PC-3 (cell line): ENCODE data around the gene CCDC183. TPM values are rescaled to one million over a fixed set of nuclear protein-coding genes. Genes with fewer than 3 reads are reported as not detected.
A peak's percentile ranks its signal among the peaks of the same experiment; 100 is the strongest.

ENCODE experiments used
- ATAC-seq: fragments of 200-7000 bp; cut with Tn5 transposase; 2 replicates; pipeline ENCODE4 v1.9.1; 2020; ENCODE audit warnings: mild to moderate bottlenecking, moderate library complexity
- BruUV-seq: library from RNA; stranded (reverse); fragments of 400-500 nt; replicated peaks from 2 replicates; lab custom pipeline; 2021; lab: Mats Ljungman, UMichigan
- CTCF ChIA-PET: fragments of 300-600 bp; sonication (Branson Sonifier 250); formaldehyde crosslinking; loops from one replicate; lab custom pipeline; 2022; ENCODE audit warnings: antibody characterized with exemption; lab: Charles Lee
- POLR2A ChIA-PET: fragments of 300-600 bp; sonication (Branson Sonifier 250); formaldehyde crosslinking; loops from one replicate; lab custom pipeline; 2022; ENCODE audit warnings: antibody characterized with exemption; ENCODE audit not compliant: unreplicated experiment; lab: Charles Lee
- DNase-seq: peaks from one replicate; pipeline ENCODE4 v3.0.0-alpha.2; 2015
- H2AFZ ChIP-seq: fragments of 300-600 bp; sonication (generic); 2 replicates; pipeline ENCODE4 v1.6.0; 2016; ENCODE audit warnings: antibody characterized with exemption, low read length
- H3F3A ChIP-seq: fragments of 300-600 bp; sonication (generic); one replicate; pipeline ENCODE4 v1.6.0; 2017; ENCODE audit warnings: antibody characterized with exemption, low read length, control low read depth, mild to moderate bottlenecking; ENCODE audit not compliant: unreplicated experiment
- H3K27ac ChIP-seq: fragments of 300-600 bp; sonication (generic); 2 replicates; pipeline ENCODE4 v1.5.1; 2016; ENCODE audit warnings: mild to moderate bottlenecking, low read length
- H3K27me3 ChIP-seq: fragments of 300-600 bp; sonication (generic); 2 replicates; pipeline ENCODE4 v1.6.1; 2016; ENCODE audit warnings: low read length, mixed read lengths
- H3K36me3 ChIP-seq: fragments of 300-600 bp; sonication (generic); 2 replicates; pipeline ENCODE4 v1.6.1; 2016; ENCODE audit warnings: low read depth, mixed run types, low read length, mixed read lengths
- H3K4me1 ChIP-seq: fragments of 300-600 bp; sonication (generic); 2 replicates; pipeline ENCODE4 v1.5.1; 2016; ENCODE audit warnings: low read length; ENCODE audit not compliant: insufficient read depth
- H3K4me2 ChIP-seq: fragments of 300-600 bp; sonication (generic); 2 replicates; pipeline ENCODE4 v1.6.0; 2016; ENCODE audit warnings: low read length
- H3K4me3 ChIP-seq: fragments of 300-600 bp; sonication (generic); 2 replicates; pipeline ENCODE4 v1.5.1; 2016; ENCODE audit warnings: mild to moderate bottlenecking, low read length, mixed read lengths
- H3K79me2 ChIP-seq: fragments of 300-600 bp; sonication (generic); 2 replicates; pipeline ENCODE4 v1.6.1; 2017; ENCODE audit warnings: low read length, mixed read lengths
- H3K9ac ChIP-seq: fragments of 300-600 bp; sonication (generic); 2 replicates; pipeline ENCODE4 v1.6.0; 2016; ENCODE audit warnings: mild to moderate bottlenecking, low read length
- H3K9me2 ChIP-seq: fragments of 300-600 bp; sonication (generic); replicated peaks from 2 replicates; pipeline ENCODE4 v1.6.1; 2016; ENCODE audit warnings: mixed run types, low read length, mixed read lengths
- H3K9me3 ChIP-seq: fragments of 300-600 bp; sonication (generic); 2 replicates; pipeline ENCODE4 v1.6.1; 2016; ENCODE audit warnings: low read length, mixed read lengths
- H4K20me1 ChIP-seq: fragments of 300-600 bp; sonication (generic); 2 replicates; pipeline ENCODE4 v1.6.1; 2016; ENCODE audit warnings: low read length, mixed read lengths
- EZH2 ChIP-seq: fragments of 300-600 bp; sonication (generic); IDR thresholded peaks from one replicate; pipeline ENCODE4 v1.6.1; 2017; ENCODE audit warnings: antibody characterized with exemption, mild to moderate bottlenecking, low read length; ENCODE audit not compliant: unreplicated experiment
- EZH2phosphoT487 ChIP-seq: fragments of 300-600 bp; sonication (generic); IDR thresholded peaks from 2 replicates; pipeline ENCODE4 v1.6.1; 2018; ENCODE audit warnings: mild to moderate bottlenecking, antibody characterized with exemption, low read length, borderline replicate concordance
- intact Hi-C: fragments of 100-400 bp; cut with micrococcal nuclease; formaldehyde crosslinking; loops from 2 replicates; pipeline ENCODE4 v1.9.0; 2023
- total RNA-seq: library from RNA; depleted of rRNA; stranded (reverse); fragments of >200 nt; gene quantifications from 2 replicates; pipeline ENCODE4 v1.2.3, GENCODE V29; 2014
- TF ChIP-seq, protein P1 (sequence below): fragments of 300-600 bp; sonication (generic); conservative IDR thresholded peaks from 2 replicates; pipeline ENCODE4 v1.5.1; 2017; ENCODE audit warnings: antibody characterized with exemption, low read depth, mild to moderate bottlenecking, low read length

The CCDC183 gene
- total RNA-seq, 1 experiment from 2014 or later, result 0.87 TPM

DNA sequence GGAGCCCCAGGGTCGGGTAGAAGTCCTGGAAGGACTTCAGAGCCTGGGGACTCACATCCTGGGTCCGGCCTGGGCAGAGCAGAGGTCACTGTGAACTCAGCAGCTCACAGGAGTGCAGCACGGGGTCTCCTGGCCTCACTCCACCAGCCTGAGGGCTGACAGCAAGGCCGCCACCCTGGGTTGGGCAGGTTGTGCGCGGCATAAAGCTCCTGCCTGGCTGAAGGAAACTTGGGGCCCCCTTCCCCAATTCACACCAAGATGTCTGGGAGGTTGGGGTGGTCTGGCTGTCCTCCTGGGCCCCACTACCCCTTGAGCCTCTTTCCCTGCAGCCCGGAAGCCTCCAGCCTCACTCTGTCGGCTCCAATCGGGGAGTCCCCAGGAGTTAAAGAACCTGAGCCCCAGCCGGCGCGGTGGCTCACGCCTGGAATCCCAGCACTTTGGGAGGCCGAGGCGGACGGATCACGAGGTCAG, 33.9 kb upstream of the CCDC183 start:
- H2AFZ ChIP-seq, result no peak overlapping the region
- H3K27ac ChIP-seq, result no peak overlapping the region
- no peak overlapping the region for H3K4me3 ChIP-seq
- no peaks in the 10 kb centered on the region for H3K79me2 ChIP-seq
- DNase-seq (no peak), ATAC-seq (no peak)
- no peaks in the 10 kb centered on the region for H3K36me3 ChIP-seq
- H3K9me2 ChIP-seq, result no peaks in the 10 kb centered on the region
- no TSS peak for BruUV-seq
- no peaks in the 10 kb centered on the region for H3K27me3 ChIP-seq
- POLR2A ChIA-PET, result no interaction called here
- H4K20me1 ChIP-seq, result no peaks in the 10 kb centered on the region
- intact Hi-C loops, result no loop called here
- no peak overlapping the region for H3K4me2 ChIP-seq
- CTCF ChIA-PET, result no interaction called here
- TF ChIP-seq, protein P1, sequence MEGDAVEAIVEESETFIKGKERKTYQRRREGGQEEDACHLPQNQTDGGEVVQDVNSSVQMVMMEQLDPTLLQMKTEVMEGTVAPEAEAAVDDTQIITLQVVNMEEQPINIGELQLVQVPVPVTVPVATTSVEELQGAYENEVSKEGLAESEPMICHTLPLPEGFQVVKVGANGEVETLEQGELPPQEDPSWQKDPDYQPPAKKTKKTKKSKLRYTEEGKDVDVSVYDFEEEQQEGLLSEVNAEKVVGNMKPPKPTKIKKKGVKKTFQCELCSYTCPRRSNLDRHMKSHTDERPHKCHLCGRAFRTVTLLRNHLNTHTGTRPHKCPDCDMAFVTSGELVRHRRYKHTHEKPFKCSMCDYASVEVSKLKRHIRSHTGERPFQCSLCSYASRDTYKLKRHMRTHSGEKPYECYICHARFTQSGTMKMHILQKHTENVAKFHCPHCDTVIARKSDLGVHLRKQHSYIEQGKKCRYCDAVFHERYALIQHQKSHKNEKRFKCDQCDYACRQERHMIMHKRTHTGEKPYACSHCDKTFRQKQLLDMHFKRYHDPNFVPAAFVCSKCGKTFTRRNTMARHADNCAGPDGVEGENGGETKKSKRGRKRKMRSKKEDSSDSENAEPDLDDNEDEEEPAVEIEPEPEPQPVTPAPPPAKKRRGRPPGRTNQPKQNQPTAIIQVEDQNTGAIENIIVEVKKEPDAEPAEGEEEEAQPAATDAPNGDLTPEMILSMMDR, result no peak
- no peak for TF ChIP-seq EZH2
- TF ChIP-seq EZH2phosphoT487, result no peak
- no peaks in the 10 kb centered on the region for H3F3A ChIP-seq
- peaks cover 3% of the 10 kb centered on the region; the same call in 1 of the 2 replicates for H3K4me1 ChIP-seq
- no peak overlapping the region for H3K9ac ChIP-seq
- H3K9me3 ChIP-seq, result no peaks in the 10 kb centered on the region

DNA sequence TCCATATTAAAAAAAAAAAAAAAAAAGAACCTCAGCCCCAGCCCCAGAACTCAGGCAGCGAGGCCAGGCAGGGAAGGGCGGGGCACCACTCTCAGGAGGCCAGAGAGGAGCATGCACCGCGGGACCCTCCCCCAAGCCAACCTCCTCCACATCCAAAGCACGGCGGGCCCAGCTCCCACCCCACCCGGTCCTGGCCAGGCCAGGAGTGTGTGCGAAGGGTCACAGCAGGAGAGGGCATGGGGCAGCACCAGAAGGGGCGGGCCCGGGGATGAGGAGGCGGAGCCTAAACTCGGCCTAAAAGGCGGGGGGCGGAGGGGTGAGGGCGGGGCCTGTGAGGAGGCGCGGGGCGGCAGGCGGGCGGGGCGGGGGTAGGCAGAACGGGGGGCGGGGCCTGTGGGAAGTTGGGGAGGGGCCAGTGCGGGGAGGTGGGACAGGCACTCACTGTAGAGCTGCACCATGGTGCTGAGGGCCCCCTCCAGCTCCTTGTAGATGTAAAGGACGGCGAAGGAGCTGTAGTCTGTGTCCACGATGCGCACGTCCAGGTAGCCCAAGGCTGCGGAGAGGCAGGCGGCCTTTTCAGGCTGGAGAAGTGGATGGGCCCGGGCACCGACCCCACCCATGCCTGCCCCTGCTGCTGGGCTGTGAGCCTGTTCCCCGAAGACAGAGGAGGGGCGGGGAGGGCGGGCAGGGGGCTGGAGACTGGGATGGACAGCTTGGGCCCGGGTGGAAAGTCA, 33.1 kb upstream of the CCDC183 start:
- no peaks in the 10 kb centered on the region; the same call in 1 of the 2 replicates for H3K27me3 ChIP-seq
- no peaks in the 10 kb centered on the region for H3K36me3 ChIP-seq
- BruUV-seq, result no TSS peak
- ATAC-seq (no peak), DNase-seq (peak; percentile 18)
- H4K20me1 ChIP-seq, result no peaks in the 10 kb centered on the region
- intact Hi-C loops, result no loop called here
- H3F3A ChIP-seq, result no peaks in the 10 kb centered on the region
- no peak overlapping the region for H3K27ac ChIP-seq
- no peak overlapping the region for H3K4me2 ChIP-seq
- no peak overlapping the region for H2AFZ ChIP-seq
- no peak overlapping the region for H3K9ac ChIP-seq
- POLR2A ChIA-PET, result no interaction called here
- H3K4me3 ChIP-seq, result no peak overlapping the region
- no peaks in the 10 kb centered on the region for H3K79me2 ChIP-seq
- CTCF ChIA-PET, result no interaction called here
- TF ChIP-seq, protein P1, result no peak
- TF ChIP-seq EZH2phosphoT487 (no peak), EZH2 (no peak)
- peaks cover 3% of the 10 kb centered on the region; the same call in 1 of the 2 replicates for H3K4me1 ChIP-seq
- H3K9me3 ChIP-seq, result no peaks in the 10 kb centered on the region
- no peaks in the 10 kb centered on the region for H3K9me2 ChIP-seq

DNA sequence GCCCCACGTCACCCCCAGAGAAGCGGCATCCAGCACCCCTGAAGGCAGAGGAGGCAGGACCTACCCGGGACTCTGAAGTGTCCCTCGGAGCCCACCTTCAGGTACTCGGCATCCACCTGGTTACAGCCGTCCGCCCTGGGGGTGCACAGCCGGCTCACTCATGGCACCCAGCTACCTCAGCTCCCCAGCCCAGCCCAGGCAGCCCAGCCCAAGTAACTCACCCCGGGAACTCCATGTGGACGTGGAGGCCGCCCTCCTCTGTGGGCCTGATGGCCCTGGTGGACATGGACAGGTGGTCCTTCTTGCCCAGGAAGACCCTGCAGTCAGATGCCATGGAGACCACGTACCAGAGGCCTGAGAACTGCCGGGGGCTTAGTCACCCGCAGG, 32.5 kb upstream of the CCDC183 start:
- no peak overlapping the region for H3K9ac ChIP-seq
- no peaks in the 10 kb centered on the region for H3K9me2 ChIP-seq
- no peak overlapping the region for H3K4me3 ChIP-seq
- no peaks in the 10 kb centered on the region for H4K20me1 ChIP-seq
- TF ChIP-seq EZH2phosphoT487 (no peak), EZH2 (no peak)
- TF ChIP-seq, protein P1, result no peak
- no peak overlapping the region for H3K27ac ChIP-seq
- no peak overlapping the region for H2AFZ ChIP-seq
- H3K36me3 ChIP-seq, result no peaks in the 10 kb centered on the region
- H3K4me2 ChIP-seq, result no peak overlapping the region
- no TSS peak for BruUV-seq
- DNase-seq, result no peak
- no peaks in the 10 kb centered on the region for H3K79me2 ChIP-seq
- H3F3A ChIP-seq, result no peaks in the 10 kb centered on the region
- intact Hi-C loops, result no loop called here
- no peaks in the 10 kb centered on the region; the same call in 1 of the 2 replicates for H3K27me3 ChIP-seq
- peaks cover 3% of the 10 kb centered on the region; the same call in 1 of the 2 replicates for H3K4me1 ChIP-seq
- CTCF ChIA-PET, result no interaction called here
- no peak for ATAC-seq
- POLR2A ChIA-PET, result no interaction called here
- no peaks in the 10 kb centered on the region for H3K9me3 ChIP-seq
